Hepatocyte (in vitro differentiated cells): ENCODE results near the gene BIRC5. TPM values are rescaled to one million over a fixed set of nuclear protein-coding genes. Genes with fewer than 3 reads are reported as not detected.

Experiments
- DNase-seq: peaks from one replicate; pipeline ENCODE4 v3.0.0-alpha.2; 2016; ENCODE audit warnings: low spot score
- H2AFZ ChIP-seq: fragments of 200-600 bp; sonication (generic); 2 replicates; pipeline ENCODE4 v1.6.0; 2016; ENCODE audit warnings: antibody characterized with exemption, mild to moderate bottlenecking
- H3K27ac ChIP-seq: fragments of 200-600 bp; sonication (generic); 2 replicates; pipeline ENCODE4 v1.5.1; 2016; ENCODE audit warnings: mild to moderate bottlenecking
- H3K27me3 ChIP-seq: fragments of 200-600 bp; sonication (generic); 2 replicates; pipeline ENCODE4 v1.6.1; 2016
- H3K36me3 ChIP-seq: fragments of 200-600 bp; sonication (generic); replicated peaks from 2 replicates; pipeline ENCODE4 v1.5.1; 2016; ENCODE audit warnings: low read depth; ENCODE audit not compliant: insufficient read depth
- H3K4me1 ChIP-seq: fragments of 200-600 bp; sonication (generic); 2 replicates; pipeline ENCODE4 v1.5.1; 2016; ENCODE audit warnings: mild to moderate bottlenecking, moderate library complexity; ENCODE audit not compliant: insufficient read depth
- H3K4me2 ChIP-seq: fragments of 200-600 bp; sonication (generic); 2 replicates; pipeline ENCODE4 v1.6.0; 2016
- H3K4me3 ChIP-seq: fragments of 200-600 bp; sonication (generic); 2 replicates; pipeline ENCODE4 v1.5.1; 2016; ENCODE audit warnings: mild to moderate bottlenecking
- H3K79me2 ChIP-seq: fragments of 200-600 bp; sonication (generic); 2 replicates; pipeline ENCODE4 v1.6.0; 2017; ENCODE audit warnings: mild to moderate bottlenecking
- H3K9me2 ChIP-seq: fragments of 200-600 bp; sonication (generic); replicated peaks from 2 replicates; pipeline ENCODE4 v1.6.0; 2017; ENCODE audit warnings: mild to moderate bottlenecking; ENCODE audit not compliant: insufficient read depth
- H3K9me3 ChIP-seq: fragments of 200-600 bp; sonication (generic); 2 replicates; pipeline ENCODE4 v1.5.1; 2016; ENCODE audit warnings: low read depth, mild to moderate bottlenecking
- H4K20me1 ChIP-seq: fragments of 200-600 bp; sonication (generic); 2 replicates; pipeline ENCODE4 v1.6.0; 2016; ENCODE audit warnings: mild to moderate bottlenecking; ENCODE audit not compliant: insufficient read depth, poor library complexity, severe bottlenecking
- EZH2 ChIP-seq: fragments of 200-600 bp; sonication (generic); IDR thresholded peaks from 2 replicates; pipeline ENCODE4 v1.6.1; 2016; ENCODE audit warnings: antibody characterized with exemption, mild to moderate bottlenecking, borderline replicate concordance
- EZH2phosphoT487 ChIP-seq: fragments of 200-600 bp; sonication (generic); IDR thresholded peaks from one replicate; pipeline ENCODE4 v1.6.1; 2018; ENCODE audit warnings: antibody characterized with exemption, mild to moderate bottlenecking, low read depth, moderate library complexity; ENCODE audit not compliant: unreplicated experiment, severe bottlenecking
- WGBS: methylation state at CpG from one replicate; pipeline ENCODE4 v1.1.6; 2016; ENCODE audit warnings: low lambda C conversion rate; ENCODE audit errors: missing lambda C conversion rate; 5-methylcytosine and 5-hydroxymethylcytosine counted together
- polyA plus RNA-seq: library from polyadenylated mRNA; unstranded; fragments of >200 nt; fragmentation: Nextera tagmentation; extraction: Ambion mirVana; gene quantifications from 2 replicates; pipeline ENCODE4 v1.2.1, GENCODE V29; 2016
- total RNA-seq: library from RNA; depleted of rRNA; stranded (reverse); fragments of >200 nt; gene quantifications from 2 replicates; pipeline ENCODE4 v1.2.3, GENCODE V29; 2014
- TF ChIP-seq, protein P1 (sequence below): fragments of 200-600 bp; sonication (generic); IDR thresholded peaks from 2 replicates; pipeline ENCODE4 v1.5.1; 2016; ENCODE audit warnings: antibody characterized with exemption, mild to moderate bottlenecking; ENCODE audit not compliant: poor library complexity

Gene BIRC5
- total and polyA plus RNA-seq, 2 experiments from 2014 or later = 12.4 to 14.6 TPM

DNA sequence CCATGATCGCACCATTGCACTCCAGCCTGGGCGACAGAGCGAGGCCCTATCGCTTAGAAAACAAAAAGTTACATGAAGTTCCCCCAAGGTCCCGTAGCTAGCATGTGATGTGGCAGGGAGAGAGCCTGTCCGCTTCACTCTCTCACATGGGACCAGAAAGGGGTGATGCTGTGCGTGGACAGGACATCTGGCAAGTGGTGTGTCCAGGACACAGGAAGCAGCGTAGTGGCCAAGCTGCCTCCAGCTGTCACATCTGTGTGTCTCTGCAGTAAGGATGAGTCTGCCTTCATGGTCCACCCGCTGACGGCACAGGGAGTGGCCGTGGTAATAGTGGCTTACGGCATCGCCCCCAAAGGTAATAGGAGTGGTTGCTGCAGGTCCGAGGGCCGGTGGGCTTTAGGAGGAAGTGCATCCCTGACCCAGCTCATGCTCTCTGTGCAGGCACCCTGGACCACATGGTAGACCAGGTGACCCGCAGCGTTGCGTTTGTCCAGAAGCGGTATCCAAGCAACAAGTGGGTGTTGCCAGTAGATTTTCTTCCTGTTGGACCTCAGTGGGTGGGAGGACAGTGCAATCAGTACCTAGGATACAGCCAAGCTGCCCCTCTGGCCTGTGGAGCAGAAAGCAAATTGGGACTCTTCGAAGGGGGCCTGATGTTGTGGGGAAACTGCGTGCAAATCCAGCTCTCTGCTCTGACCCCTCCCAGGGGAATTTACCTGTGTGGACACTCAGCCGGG is 9.5 kb upstream of the BIRC5 start:
- no peaks in the 10 kb centered on the region for H3K9me2 ChIP-seq
- no peaks in the 10 kb centered on the region for H3K9me3 ChIP-seq
- H2AFZ ChIP-seq = no peak overlapping the region
- WGBS = 95% methylated on average over 22 of the region's 22 CpGs
- no peaks in the 10 kb centered on the region for H3K27me3 ChIP-seq
- H3K4me1 ChIP-seq = no peaks in the 10 kb centered on the region
- H3K36me3 ChIP-seq = no peaks in the 10 kb centered on the region
- no peak overlapping the region for H3K27ac ChIP-seq
- H3K79me2 ChIP-seq = peaks cover 2% of the 10 kb centered on the region
- DNase-seq = no peak
- TF ChIP-seq, protein P1, sequence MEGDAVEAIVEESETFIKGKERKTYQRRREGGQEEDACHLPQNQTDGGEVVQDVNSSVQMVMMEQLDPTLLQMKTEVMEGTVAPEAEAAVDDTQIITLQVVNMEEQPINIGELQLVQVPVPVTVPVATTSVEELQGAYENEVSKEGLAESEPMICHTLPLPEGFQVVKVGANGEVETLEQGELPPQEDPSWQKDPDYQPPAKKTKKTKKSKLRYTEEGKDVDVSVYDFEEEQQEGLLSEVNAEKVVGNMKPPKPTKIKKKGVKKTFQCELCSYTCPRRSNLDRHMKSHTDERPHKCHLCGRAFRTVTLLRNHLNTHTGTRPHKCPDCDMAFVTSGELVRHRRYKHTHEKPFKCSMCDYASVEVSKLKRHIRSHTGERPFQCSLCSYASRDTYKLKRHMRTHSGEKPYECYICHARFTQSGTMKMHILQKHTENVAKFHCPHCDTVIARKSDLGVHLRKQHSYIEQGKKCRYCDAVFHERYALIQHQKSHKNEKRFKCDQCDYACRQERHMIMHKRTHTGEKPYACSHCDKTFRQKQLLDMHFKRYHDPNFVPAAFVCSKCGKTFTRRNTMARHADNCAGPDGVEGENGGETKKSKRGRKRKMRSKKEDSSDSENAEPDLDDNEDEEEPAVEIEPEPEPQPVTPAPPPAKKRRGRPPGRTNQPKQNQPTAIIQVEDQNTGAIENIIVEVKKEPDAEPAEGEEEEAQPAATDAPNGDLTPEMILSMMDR = no peak
- TF ChIP-seq EZH2phosphoT487 (no peak), EZH2 (no peak)
- H3K4me2 ChIP-seq = no peak overlapping the region
- no peak overlapping the region for H3K4me3 ChIP-seq
- H4K20me1 ChIP-seq = no peaks in the 10 kb centered on the region

DNA sequence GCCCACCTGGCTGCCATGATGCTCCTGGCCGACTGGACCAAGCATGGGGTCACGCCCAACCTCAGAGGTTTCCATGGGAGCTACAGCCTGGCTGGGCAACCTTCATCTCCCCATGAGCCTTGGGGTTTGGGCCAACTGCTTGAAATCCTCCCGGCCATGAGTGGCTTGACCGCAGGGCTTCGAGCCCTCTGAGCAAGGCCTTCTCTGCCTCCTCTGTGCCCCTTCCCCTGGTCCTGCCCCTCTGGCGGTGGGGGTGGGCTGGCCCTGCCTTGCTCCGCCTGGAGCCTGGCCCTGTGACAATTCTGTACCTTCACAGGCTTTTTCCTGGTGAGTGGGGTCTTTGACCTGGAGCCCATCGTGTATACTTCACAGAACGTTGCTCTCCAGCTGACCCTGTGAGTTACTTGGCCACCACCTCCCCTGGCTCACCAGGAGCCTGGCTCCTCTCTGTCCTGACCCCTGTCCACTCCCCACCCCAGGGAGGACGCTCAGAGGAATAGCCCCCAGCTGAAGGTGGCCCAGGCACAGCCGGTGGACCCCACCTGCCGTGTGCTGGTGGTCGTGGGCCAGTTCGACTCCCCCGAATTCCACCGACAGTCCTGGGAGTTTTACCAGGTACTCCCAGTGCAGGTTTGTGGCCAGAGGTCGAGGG is 8.8 kb upstream of the BIRC5 start:
- Histone ChIP-seq H2AFZ (no peak overlapping the region), H3K36me3 (no peaks in the 10 kb centered on the region), H3K27me3 (no peaks in the 10 kb centered on the region), H3K9me3 (no peaks in the 10 kb centered on the region), H3K4me3 (no peak overlapping the region), H3K4me2 (no peak overlapping the region), H3K9me2 (no peaks in the 10 kb centered on the region), H3K79me2 (no peaks in the 10 kb centered on the region), H3K27ac (no peak overlapping the region), H3K4me1 (no peaks in the 10 kb centered on the region), H4K20me1 (no peaks in the 10 kb centered on the region)
- no peak for DNase-seq
- WGBS = 93% methylated on average over 17 of the region's 17 CpGs
- TF ChIP-seq, protein P1 = no peak
- no peak for TF ChIP-seq EZH2phosphoT487
- TF ChIP-seq EZH2 = no peak

DNA sequence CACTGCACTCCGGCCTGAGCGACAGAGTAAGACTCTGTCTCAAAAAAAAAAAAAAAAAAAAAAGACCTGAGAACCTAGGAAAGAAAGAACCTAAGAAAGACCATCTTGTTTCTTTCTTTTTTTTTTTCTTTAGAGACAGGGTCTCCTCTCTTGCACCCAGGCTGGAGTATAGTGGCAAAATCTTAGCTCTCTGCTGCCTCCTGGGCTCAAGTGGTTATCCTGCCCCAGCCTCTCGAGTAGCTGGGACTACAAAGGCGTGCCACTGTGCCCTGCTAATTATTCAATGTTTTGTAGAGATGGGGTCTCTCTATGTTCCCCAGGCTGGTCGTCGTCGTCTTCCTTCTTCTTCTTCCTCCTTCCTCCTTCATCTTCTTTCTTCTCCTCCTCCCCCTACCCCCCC is 7.8 kb upstream of the BIRC5 start:
- no peaks in the 10 kb centered on the region for H3K4me1 ChIP-seq
- TF ChIP-seq EZH2phosphoT487 (no peak), EZH2 (no peak)
- TF ChIP-seq, protein P1 = no peak
- no peak overlapping the region for H3K4me2 ChIP-seq
- H3K79me2 ChIP-seq = no peaks in the 10 kb centered on the region
- no peaks in the 10 kb centered on the region for H3K36me3 ChIP-seq
- DNase-seq = no peak
- no peaks in the 10 kb centered on the region for H4K20me1 ChIP-seq
- H2AFZ ChIP-seq = no peak overlapping the region
- 85% methylated on average over 7 of the region's 7 CpGs for WGBS
- H3K27ac ChIP-seq = no peak overlapping the region
- no peaks in the 10 kb centered on the region for H3K9me2 ChIP-seq
- H3K27me3 ChIP-seq = no peaks in the 10 kb centered on the region
- no peak overlapping the region for H3K4me3 ChIP-seq
- H3K9me3 ChIP-seq = no peaks in the 10 kb centered on the region
